ENCODE measurements around the gene GRHPR.
A peak's percentile ranks its signal among the peaks of the same experiment; 100 is the strongest.

The GRHPR gene

GRCh38 chr9:37486256-37486615 is 63.7 kb downstream of the GRHPR start:
- DNase-seq, result peak; percentile 38
